Activated effector memory CD4-positive, alpha-beta T cell treated with Interleukin-2 at 50 U/mL for 16 hours (primary cell): Measurements from ENCODE around the gene CHST9.
"Not testable (repeated sequence)": the region's sequence is repeated elsewhere in the genome, so short reads cannot be mapped to it uniquely, and the experiment has no call there.

Experiments
- DNase-seq: peaks from one replicate; pipeline ENCODE4 v3.0.0-alpha.2; 2020

The CHST9 gene

DNA sequence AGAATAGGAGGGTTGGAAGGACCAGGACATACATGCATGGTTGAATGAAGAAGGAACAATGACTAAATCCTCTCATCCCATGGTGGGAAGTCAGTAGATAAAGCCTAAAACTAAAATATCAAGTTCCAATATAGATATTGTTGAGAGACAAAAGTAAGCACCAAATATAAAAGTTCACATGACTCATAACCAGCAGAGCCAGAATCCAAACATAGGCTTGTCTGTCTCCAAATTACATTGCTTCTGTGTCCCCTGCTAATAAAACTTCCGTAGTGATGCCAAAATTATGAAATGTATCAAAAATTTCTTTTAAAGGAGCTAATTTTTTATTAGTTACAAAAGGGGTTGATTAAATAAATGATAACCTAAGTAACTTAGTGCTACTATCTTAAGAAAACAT is 19.7 kb downstream of the CHST9 start:
- DNase-seq, result no peak

DNA sequence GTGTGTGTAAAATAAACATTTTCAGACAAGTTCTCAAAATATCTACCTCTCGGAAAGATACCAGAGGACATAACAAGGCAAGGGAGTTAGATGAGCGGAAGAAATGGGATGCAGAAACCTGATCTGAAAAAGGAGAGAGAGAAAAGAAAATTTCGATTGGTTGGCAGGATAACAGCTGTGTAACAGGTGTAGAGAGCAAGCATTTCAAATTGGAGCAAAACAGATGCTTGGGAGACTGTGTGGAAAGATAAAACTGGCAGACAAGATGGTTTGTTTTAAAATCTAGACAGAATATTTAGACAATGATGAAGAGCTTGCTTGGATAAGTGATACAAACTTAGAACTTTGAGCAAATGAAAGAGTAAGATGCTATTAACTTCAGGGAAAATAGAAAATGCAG is 20.2 kb downstream of the CHST9 start:
- no peak for DNase-seq

DNA sequence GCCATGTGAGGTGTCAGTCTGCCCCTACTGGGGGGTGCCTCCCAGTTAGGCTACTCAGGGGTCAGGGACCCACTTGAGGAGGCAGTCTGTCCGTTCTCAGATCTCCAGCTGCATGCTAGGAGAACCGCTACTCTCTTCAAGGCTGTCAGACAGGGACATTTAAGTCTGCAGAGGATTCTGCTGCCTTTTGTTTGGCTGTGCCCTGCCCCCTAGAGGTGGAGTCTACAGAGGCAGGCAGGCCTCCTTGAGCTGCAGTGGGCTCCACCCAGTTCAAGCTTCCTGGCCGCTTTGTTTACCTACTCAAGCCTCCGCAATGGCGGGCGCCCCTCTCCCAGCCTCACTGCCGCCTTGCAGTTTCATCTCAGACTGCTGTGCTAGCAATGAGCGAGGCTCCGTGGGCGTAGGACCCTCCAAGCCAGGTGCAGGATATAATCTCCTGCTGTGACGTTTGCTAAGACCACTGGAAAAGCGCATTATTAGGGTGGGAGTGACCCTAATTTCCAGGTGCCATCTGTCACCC is 21.9 kb downstream of the CHST9 start:
- not testable (repeated sequence) for DNase-seq

GRCh38 chr18:27149240-27149639 is 35.9 kb downstream of the CHST9 start:
- DNase-seq, result not testable (repeated sequence)

DNA sequence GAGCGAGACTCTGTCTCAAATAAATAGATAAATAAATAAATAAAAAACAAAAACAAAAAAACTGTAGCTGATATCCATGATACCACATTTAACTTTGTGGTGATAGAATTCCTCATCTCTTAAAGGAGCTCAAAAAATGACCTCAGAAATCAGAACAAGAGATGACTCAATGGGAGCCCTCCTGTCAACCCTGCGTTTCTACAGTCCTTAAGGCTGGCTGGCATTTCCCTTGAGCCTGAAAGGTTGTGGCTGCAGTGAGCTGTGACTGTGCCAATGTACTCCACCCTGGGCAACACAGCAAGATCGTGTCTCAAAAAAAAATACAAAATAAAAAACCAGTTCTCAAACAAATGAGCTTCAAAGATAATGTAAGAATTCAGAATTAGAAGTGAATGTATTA is 40.4 kb downstream of the CHST9 start:
- DNase-seq, result no peak

DNA sequence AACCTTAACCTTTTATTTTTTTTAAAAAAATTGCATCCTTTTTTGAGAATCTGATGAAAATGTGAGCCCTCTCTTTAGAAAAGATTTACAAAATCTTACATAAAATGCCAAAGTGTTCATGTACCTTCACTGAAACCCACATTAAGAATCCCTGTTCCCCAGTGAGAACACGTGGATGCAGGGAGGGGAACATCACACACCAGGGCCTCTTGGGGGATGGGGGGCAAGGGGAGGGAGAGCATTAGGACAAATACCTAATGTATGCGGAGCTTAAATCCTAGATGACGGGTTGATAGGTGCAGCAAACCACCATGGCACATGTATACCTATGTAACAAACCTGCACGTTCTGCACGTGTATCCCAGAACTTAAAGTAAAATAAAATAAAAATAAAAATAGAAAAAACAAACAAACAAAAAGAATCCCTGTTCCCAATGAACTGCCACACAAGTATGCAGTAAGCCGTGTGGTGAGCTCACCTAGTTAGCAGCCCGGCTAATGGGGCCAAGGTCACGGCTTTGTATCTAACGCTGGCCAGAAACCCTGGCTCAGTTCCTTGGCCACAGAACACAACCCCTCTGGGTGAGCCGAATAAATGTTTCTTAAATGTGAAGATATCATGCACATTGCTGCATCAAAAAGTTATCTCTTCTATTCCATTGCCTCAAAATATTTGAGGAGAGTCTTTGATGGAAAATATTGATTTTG is 41.4 kb downstream of the CHST9 start:
- DNase-seq, result no peak

DNA sequence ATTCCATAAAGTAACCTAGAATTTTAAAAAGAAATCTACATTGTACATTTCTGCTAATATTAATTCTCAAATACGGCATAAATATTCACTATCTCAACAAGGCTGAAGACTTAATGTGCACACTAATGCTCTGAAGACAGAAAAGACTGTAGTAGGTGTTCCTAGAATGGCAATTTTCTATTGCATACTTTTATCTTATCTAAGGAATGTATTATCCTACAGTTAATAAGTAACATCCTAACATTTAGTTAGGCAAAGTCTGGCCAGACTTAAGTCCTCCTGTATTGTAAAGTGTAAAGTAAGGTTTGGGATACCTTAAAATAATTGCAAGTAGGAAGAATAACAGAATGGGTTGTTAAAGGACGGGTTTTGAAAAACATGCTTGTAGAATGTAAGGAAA is 42.2 kb downstream of the CHST9 start:
- DNase-seq, result no peak

GRCh38 chr18:27141876-27142275 is 43.2 kb downstream of the CHST9 start:
- no peak for DNase-seq

DNA sequence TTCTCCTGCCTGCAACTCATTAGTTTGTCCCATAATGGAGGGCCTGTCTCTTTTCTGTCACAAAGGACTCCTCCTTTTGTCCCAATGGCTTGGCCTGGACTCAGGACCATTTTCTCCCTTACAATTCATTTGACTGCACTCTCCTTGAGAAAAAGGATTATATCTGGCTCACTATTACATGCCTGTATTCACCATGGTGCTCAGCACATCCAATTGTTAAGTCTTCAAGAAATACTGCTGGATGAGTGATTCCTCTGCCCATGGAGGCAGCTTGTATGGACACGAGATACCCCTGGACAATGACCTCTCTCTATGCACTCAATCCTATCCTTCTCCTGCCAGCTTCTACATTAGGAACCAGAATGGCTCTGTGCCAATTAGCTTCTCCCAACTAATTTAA is 47.0 kb downstream of the CHST9 start:
- no peak for DNase-seq

- DNase-seq, result no peak
Measured at GRCh38 chr18:27136208-27136535, 48.9 kb downstream of the CHST9 start.

GRCh38 chr18:27135504-27136207 is 49.5 kb downstream of the CHST9 start:
- DNase-seq, result no peak

DNA sequence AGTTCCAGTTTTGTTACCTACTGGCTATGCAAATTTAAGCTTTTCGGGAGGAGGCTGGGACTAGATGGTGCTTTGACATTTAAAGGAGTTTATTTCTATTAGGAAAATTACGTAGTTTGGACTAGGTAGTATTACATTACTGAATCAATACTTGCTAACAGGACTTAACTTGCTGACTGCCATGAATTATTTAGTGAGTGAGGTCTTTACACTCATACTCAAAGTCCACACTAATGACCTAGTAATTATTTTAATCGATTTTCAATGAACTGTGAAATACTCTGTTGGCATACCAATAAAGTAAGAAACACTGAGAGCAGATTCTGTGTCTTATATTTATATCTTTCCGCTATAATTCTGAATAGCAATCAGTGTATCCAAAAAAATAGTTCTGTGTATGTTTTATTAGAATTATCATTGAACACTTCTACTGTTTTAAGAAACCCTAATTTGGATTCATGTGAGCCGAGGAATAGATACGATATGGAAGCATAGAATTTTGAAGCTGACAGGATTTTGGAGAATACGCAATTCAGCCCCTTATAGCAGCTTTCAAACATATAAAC is 55.0 kb downstream of the CHST9 start:
- no peak for DNase-seq

- no peak for DNase-seq
Measured at GRCh38 chr18:27124196-27124595, 60.9 kb downstream of the CHST9 start.

DNA sequence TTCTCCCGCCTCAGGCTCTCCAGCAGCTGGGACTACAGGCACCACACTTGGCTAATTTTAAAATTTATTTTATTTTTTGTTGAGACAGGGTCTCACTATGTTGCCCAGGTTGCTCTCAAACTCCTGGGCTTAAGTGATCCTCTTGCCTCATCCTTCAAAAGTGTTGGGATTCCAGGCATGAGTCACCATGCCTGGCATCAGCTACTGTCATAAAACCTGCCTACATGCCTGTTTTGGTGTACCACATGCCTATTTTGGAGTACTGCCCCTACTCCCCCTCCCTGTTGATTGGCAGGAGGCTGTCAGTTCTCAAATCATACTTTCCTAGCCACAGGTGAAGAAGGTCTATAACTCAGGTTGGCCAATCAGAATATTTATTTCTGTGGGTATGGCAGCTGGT is 64.0 kb downstream of the CHST9 start:
- DNase-seq, result no peak

DNA sequence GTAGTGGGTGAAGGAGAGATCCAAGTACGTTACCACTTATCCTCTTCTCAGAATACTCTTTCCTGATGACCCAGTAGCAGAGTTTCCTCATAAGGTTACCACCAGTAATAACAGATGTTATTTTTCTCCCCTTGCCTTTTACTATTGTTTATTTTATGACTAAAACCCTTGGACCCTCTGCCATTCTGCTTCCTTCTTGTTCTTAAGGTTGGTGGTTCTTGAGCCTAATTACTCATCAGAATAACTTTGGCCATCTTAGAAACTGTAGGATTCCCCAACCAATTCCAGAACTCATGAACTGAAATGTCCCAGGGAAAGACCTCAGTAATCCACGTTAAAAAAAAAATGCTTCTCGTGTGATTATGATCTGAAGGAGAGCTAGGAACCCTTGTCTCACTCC is 64.9 kb downstream of the CHST9 start:
- DNase-seq, result no peak

- DNase-seq, result no peak
Measured at GRCh38 chr18:27118973-27119372, 66.1 kb downstream of the CHST9 start.

- no peak for DNase-seq
Measured at GRCh38 chr18:27114842-27115241, 70.3 kb downstream of the CHST9 start.

- DNase-seq, result no peak
Measured at GRCh38 chr18:27113358-27113757, 71.8 kb downstream of the CHST9 start.

DNA sequence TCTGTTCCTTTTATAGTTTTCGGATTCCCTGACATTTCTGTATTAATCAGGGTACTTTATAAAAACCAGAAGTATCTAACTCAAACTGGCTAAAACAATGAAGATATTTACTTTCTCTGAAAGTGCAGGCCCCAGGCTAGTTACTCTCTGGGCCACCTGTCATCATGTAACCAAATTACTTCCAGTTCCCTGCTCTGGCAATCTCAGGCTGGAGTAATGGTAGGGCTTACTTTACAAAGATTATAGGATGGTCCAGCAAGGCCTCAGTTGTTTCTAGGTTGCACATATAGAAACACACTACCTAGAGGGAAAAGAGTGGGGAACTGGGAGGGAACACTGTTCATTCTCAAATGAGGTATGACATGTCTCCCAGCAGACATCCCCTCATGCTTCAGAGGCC is 74.8 kb downstream of the CHST9 start:
- DNase-seq, result no peak

DNA sequence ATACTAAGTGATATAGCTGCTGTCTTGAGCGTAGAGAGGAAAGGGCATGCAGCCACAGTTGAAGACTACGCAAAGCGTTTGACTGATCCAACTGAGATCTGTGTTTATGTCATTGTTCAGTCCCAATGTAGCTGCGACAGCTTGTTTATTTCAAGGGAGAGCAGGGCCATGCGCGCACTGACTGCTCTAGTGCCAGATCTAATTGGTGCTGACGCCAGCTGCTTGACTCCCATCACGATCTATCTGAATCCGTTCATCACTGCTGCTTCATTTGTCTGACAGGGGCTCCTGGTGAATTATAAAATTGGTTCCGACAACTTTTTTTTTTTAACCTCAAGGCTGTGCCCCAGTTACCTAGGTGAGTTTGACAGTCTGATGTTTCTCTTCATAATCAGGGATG is 75.7 kb downstream of the CHST9 start:
- no peak for DNase-seq

DNA sequence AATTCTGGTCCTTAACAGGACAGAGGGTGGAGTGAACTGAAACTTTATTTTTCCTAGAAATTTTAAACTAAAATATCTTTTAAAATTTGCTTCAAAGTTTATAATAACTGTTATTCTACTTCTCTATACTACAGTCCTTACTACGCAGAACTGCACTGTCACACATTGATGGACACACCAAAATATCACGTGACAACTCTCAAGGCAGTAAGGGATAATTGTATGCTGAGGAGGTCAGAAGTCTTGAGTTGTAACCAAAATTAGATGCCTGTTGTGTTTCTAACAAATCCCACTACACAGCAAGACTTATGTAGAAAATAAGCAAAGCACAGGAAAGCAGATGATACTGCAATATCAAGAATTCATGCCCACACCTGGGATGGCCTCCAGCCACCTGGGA is 76.3 kb downstream of the CHST9 start:
- no peak for DNase-seq

- DNase-seq, result no peak
Measured at GRCh38 chr18:27104743-27105142, 80.4 kb downstream of the CHST9 start.

- DNase-seq, result no peak
Measured at GRCh38 chr18:27094621-27095020, 90.5 kb downstream of the CHST9 start.

DNA sequence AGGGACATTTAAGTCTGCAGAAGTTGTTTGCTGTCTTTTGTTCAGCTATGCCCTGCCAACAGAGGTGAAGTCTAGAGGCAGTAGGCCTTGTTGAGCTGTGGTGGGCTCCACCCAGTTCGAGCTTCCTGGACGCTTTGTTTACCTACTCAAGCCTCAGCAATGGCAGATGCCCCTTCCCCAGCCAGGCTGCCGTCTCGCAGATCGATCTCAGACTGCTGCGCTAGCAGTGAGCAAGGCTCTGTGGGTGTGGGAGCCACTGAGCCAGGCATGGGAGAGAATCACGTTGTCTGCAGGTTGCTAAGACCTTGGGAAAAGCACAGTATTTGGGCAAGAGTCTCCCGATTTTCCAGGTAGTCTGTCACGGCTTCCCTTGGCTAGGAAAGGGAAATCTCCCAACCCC is 91.8 kb downstream of the CHST9 start:
- not testable (repeated sequence) for DNase-seq
